Activated T-cell treated with anti-CD3 and anti-CD28 coated beads, Interleukin-2, amount 50 U/mL, for 72 hours (primary cell): ENCODE measurements around the gene ZNF35. TPM values are rescaled to one million over a fixed set of nuclear protein-coding genes. Genes with fewer than 3 reads are reported as not detected.

Experiments
- total RNA-seq, 2 donors: library from RNA; stranded (reverse); gene quantifications; one replicate each; pipeline ENCODE4 v1.2.3, GENCODE V29; 2022

Gene ZNF35
- total RNA-seq, 2 donors from 2014 or later = 4.9 to 8.3 TPM

Other genes starting within 250 kb of the ZNF35 start
- 10 to 100 TPM; 18.4 to 21.6 TPM for gene ZNF445, start 171.1 kb upstream of the ZNF35 start, total RNA-seq
- gene ZKSCAN7, start 93.5 kb upstream of the ZNF35 start, total RNA-seq = 1 to 10 TPM; 2.8 to 4.9 TPM
- 1 to 10 TPM in 1 of 2 donors, under 1 TPM in 1; 0.50 to 1.5 TPM for gene ZNF660, start 63.8 kb upstream of the ZNF35 start, total RNA-seq
- gene ZNF197, start 23.7 kb upstream of the ZNF35 start, total RNA-seq = 10 to 100 TPM; 14.8 to 15.7 TPM
- gene ZNF502, start 63.9 kb downstream of the ZNF35 start, total RNA-seq = 1 to 10 TPM in 1 of 2 donors, under 1 TPM in 1; 1.00 to 2.3 TPM
- gene ZNF501, start 80.9 kb downstream of the ZNF35 start, total RNA-seq = 1 to 10 TPM; 3.6 to 6.2 TPM
- gene KIAA1143, start 112.9 kb downstream of the ZNF35 start, total RNA-seq = 10 to 100 TPM; 27.1 to 28.4 TPM
- gene KIF15, start 113.1 kb downstream of the ZNF35 start, total RNA-seq = 10 to 100 TPM; 32.4 to 40.1 TPM
- 10 to 100 TPM; 15.6 to 22.4 TPM for gene TMEM42, start 213.2 kb downstream of the ZNF35 start, total RNA-seq
- gene TGM4, start 225.9 kb downstream of the ZNF35 start, total RNA-seq = not detected